ENCODE measurements around the gene AMER2.
"Not testable (repeated sequence)": the region's sequence is repeated elsewhere in the genome, so short reads cannot be mapped to it uniquely, and the experiment has no call there.

- TF ChIP-seq CTCF (IDR thresholded peaks at IDR 0.05; ENCODE audit: low read length); EZH2phosphoT487 (IDR thresholded peaks at IDR 0.05; ENCODE audit: low read length); EZH2 (optimal IDR thresholded peaks at IDR 0.05; ENCODE audit: low read depth, low read length): not testable (repeated sequence)
Observed at GRCh38 chr13:25165163-25165562, 6.9 kb downstream of the AMER2 start.

Data from MM.1S (cell line).